ENCODE data around the gene STK31.

Gene STK31

GRCh38 chr7:23852988-23853387 is 143.0 kb downstream of the STK31 start:
- Histone ChIP-seq H3K9ac (ENCODE audit: low read length) (no peak overlapping the region), H3K4me3 (ENCODE audit: insufficient read depth in 1 of 2, low read depth in 1 of 2, low read length in 2 of 2) (no peak overlapping the region), H3K27ac (ENCODE audit: low read length, poor library complexity, severe bottlenecking) (no peak overlapping the region), H4K8ac (ENCODE audit: low read length) (no peak overlapping the region), H3K36me3 (ENCODE audit: control insufficient read depth in 1 of 2, insufficient read depth in 2 of 2, low read depth in 1 of 2, low read length in 2 of 2) (no peaks in the 10 kb centered on the region), H3K23ac (ENCODE audit: low read length in 2 of 2) (no peak overlapping the region), H3K79me1 (replicated peaks; ENCODE audit: low read length, poor library complexity, severe bottlenecking) (no peaks in the 10 kb centered on the region), H2AFZ (ENCODE audit: low read depth, low read length) (no peak overlapping the region), H2BK120ac (ENCODE audit: low read depth, low read length) (no peak overlapping the region), H3K18ac (ENCODE audit: low read depth in 1 of 2, low read length in 2 of 2) (no peak overlapping the region), H3K4me1 (ENCODE audit: control insufficient read depth, insufficient read depth, low read depth, low read length) (no peaks in the 10 kb centered on the region), H2BK5ac (ENCODE audit: low read depth, low read length, poor library complexity, severe bottlenecking) (no peak overlapping the region), H3K27me3 (ENCODE audit: control insufficient read depth in 1 of 2, insufficient read depth in 1 of 2, low read length in 2 of 2) (peaks cover 0 to 3% of the 10 kb centered on the region in 2 experiments), H3K4ac (ENCODE audit: low read depth in 1 of 2, low read length in 2 of 2) (no peak overlapping the region), H2BK12ac (ENCODE audit: low read length in 2 of 2) (no peak overlapping the region), H2BK15ac (ENCODE audit: low read depth, poor library complexity, severe bottlenecking) (no peak overlapping the region), H4K91ac (ENCODE audit: low read length) (no peak overlapping the region), H3K14ac (ENCODE audit: low read length in 2 of 2) (no peak overlapping the region), H3K4me2 (ENCODE audit: low read length, poor library complexity, severe bottlenecking) (no peak overlapping the region), H2AK5ac (ENCODE audit: low read length, severe bottlenecking) (no peak overlapping the region), H3K9me3 (ENCODE audit: control insufficient read depth, low read length) (no peaks in the 10 kb centered on the region)
- WGBS, result 78% methylated on average over 2 of the region's 2 CpGs
- no peak for DNase-seq

- Histone ChIP-seq H3K27me3 (ENCODE audit: control insufficient read depth in 1 of 2, insufficient read depth in 1 of 2, low read length in 2 of 2) (no peaks in the 10 kb centered on the region), H3K4me3 (ENCODE audit: insufficient read depth in 1 of 2, low read depth in 1 of 2, low read length in 2 of 2) (no peak overlapping the region), H4K8ac (ENCODE audit: low read length) (no peak overlapping the region), H3K9ac (ENCODE audit: low read length) (no peak overlapping the region), H2BK120ac (ENCODE audit: low read depth, low read length) (no peak overlapping the region), H2BK5ac (ENCODE audit: low read depth, low read length, poor library complexity, severe bottlenecking) (no peak overlapping the region), H3K9me3 (ENCODE audit: control insufficient read depth, low read length) (no peaks in the 10 kb centered on the region), H3K27ac (ENCODE audit: low read length, poor library complexity, severe bottlenecking) (no peak overlapping the region), H3K36me3 (ENCODE audit: control insufficient read depth in 1 of 2, insufficient read depth in 2 of 2, low read depth in 1 of 2, low read length in 2 of 2) (no peaks in the 10 kb centered on the region), H3K18ac (ENCODE audit: low read depth in 1 of 2, low read length in 2 of 2) (no peak overlapping the region), H2BK15ac (ENCODE audit: low read depth, poor library complexity, severe bottlenecking) (no peak overlapping the region), H2AK5ac (ENCODE audit: low read length, severe bottlenecking) (no peak overlapping the region), H3K79me1 (replicated peaks; ENCODE audit: low read length, poor library complexity, severe bottlenecking) (no peaks in the 10 kb centered on the region), H3K4me2 (ENCODE audit: low read length, poor library complexity, severe bottlenecking) (no peak overlapping the region), H4K91ac (ENCODE audit: low read length) (no peak overlapping the region), H2BK12ac (ENCODE audit: low read length in 2 of 2) (no peak overlapping the region), H2AFZ (ENCODE audit: low read depth, low read length) (no peak overlapping the region), H3K4ac (ENCODE audit: low read depth in 1 of 2, low read length in 2 of 2) (no peak overlapping the region), H3K23ac (ENCODE audit: low read length in 2 of 2) (no peak overlapping the region), H3K4me1 (ENCODE audit: control insufficient read depth, insufficient read depth, low read depth, low read length) (no peaks in the 10 kb centered on the region), H3K14ac (ENCODE audit: low read length in 2 of 2) (no peak overlapping the region)
- no CpG with 5 or more reads among the region's 1 CpG for WGBS
- peak; percentile 52 for DNase-seq
These were observed 153.3 kb downstream of the STK31 start for GRCh38 chr7:23863209-23863787.

GRCh38 chr7:23864973-23865372 is 155.0 kb downstream of the STK31 start:
- Histone ChIP-seq H2AK5ac (ENCODE audit: low read length, severe bottlenecking) (no peak overlapping the region), H3K9me3 (ENCODE audit: control insufficient read depth, low read length) (no peaks in the 10 kb centered on the region), H3K4ac (ENCODE audit: low read depth in 1 of 2, low read length in 2 of 2) (no peak overlapping the region), H3K27me3 (ENCODE audit: control insufficient read depth in 1 of 2, insufficient read depth in 1 of 2, low read length in 2 of 2) (no peaks in the 10 kb centered on the region), H3K18ac (ENCODE audit: low read depth in 1 of 2, low read length in 2 of 2) (no peak overlapping the region), H3K36me3 (ENCODE audit: control insufficient read depth in 1 of 2, insufficient read depth in 2 of 2, low read depth in 1 of 2, low read length in 2 of 2) (no peaks in the 10 kb centered on the region), H4K91ac (ENCODE audit: low read length) (no peak overlapping the region), H3K79me1 (replicated peaks; ENCODE audit: low read length, poor library complexity, severe bottlenecking) (no peaks in the 10 kb centered on the region), H2BK15ac (ENCODE audit: low read depth, poor library complexity, severe bottlenecking) (no peak overlapping the region), H2BK12ac (ENCODE audit: low read length in 2 of 2) (no peak overlapping the region), H3K14ac (ENCODE audit: low read length in 2 of 2) (no peak overlapping the region), H4K8ac (ENCODE audit: low read length) (no peak overlapping the region), H3K9ac (ENCODE audit: low read length) (peak overlapping the region; percentile 20), H3K4me3 (ENCODE audit: insufficient read depth in 1 of 2, low read depth in 1 of 2, low read length in 2 of 2) (no peak overlapping the region), H3K23ac (ENCODE audit: low read length in 2 of 2) (no peak overlapping the region), H3K4me2 (ENCODE audit: low read length, poor library complexity, severe bottlenecking) (no peak overlapping the region), H3K4me1 (ENCODE audit: control insufficient read depth, insufficient read depth, low read depth, low read length) (no peaks in the 10 kb centered on the region), H2BK5ac (ENCODE audit: low read depth, low read length, poor library complexity, severe bottlenecking) (no peak overlapping the region), H2BK120ac (ENCODE audit: low read depth, low read length) (no peak overlapping the region), H2AFZ (ENCODE audit: low read depth, low read length) (no peak overlapping the region), H3K27ac (ENCODE audit: low read length, poor library complexity, severe bottlenecking) (no peak overlapping the region)
- no CpG with 5 or more reads among the region's 3 CpGs for WGBS
- DNase-seq, result peak; percentile 18

DNA sequence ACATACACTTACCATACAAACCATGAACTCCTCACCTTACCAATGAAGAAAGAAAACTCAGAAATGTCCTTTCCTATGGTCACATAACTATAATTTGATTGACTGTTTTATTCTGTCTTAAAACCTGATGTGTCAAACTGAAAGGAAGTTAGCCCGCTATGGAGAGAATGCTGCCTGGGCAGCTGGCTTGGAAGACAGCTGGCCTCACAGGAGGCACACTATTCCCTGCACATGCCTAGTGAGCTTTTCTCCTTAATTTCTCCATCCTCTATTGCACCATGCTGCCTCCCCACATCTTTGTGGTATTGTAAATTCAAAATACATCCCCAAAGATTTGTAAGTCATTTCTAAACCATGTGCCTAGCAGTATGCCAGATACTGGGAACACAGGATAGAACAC is 163.3 kb downstream of the STK31 start:
- no peak overlapping the region for H3K23ac ChIP-seq (ENCODE audit: low read length in 2 of 2)
- H2BK120ac ChIP-seq (ENCODE audit: low read depth, low read length), result no peak overlapping the region
- H2BK15ac ChIP-seq (ENCODE audit: low read depth, poor library complexity, severe bottlenecking), result no peak overlapping the region
- no peaks in the 10 kb centered on the region for H3K27me3 ChIP-seq (ENCODE audit: control insufficient read depth in 1 of 2, insufficient read depth in 1 of 2, low read length in 2 of 2)
- WGBS, result 83% methylated on average over 1 of the region's 1 CpG
- no peak overlapping the region for H3K14ac ChIP-seq (ENCODE audit: low read length in 2 of 2)
- H3K4me1 ChIP-seq (ENCODE audit: control insufficient read depth, insufficient read depth, low read depth, low read length), result no peaks in the 10 kb centered on the region
- H2AK5ac ChIP-seq (ENCODE audit: low read length, severe bottlenecking), result no peak overlapping the region
- no peak overlapping the region for H2BK12ac ChIP-seq (ENCODE audit: low read length in 2 of 2)
- no peaks in the 10 kb centered on the region for H3K36me3 ChIP-seq (ENCODE audit: control insufficient read depth in 1 of 2, insufficient read depth in 2 of 2, low read depth in 1 of 2, low read length in 2 of 2)
- no peak overlapping the region for H3K4me2 ChIP-seq (ENCODE audit: low read length, poor library complexity, severe bottlenecking)
- no peak overlapping the region for H3K18ac ChIP-seq (ENCODE audit: low read depth in 1 of 2, low read length in 2 of 2)
- no peaks in the 10 kb centered on the region for H3K79me1 ChIP-seq (replicated peaks; ENCODE audit: low read length, poor library complexity, severe bottlenecking)
- no peak for DNase-seq
- H3K9me3 ChIP-seq (ENCODE audit: control insufficient read depth, low read length), result no peaks in the 10 kb centered on the region
- H3K27ac ChIP-seq (ENCODE audit: low read length, poor library complexity, severe bottlenecking), result no peak overlapping the region
- H4K91ac ChIP-seq (ENCODE audit: low read length), result no peak overlapping the region
- H2BK5ac ChIP-seq (ENCODE audit: low read depth, low read length, poor library complexity, severe bottlenecking), result no peak overlapping the region
- no peak overlapping the region for H2AFZ ChIP-seq (ENCODE audit: low read depth, low read length)
- H3K9ac ChIP-seq (ENCODE audit: low read length), result no peak overlapping the region
- no peak overlapping the region for H3K4me3 ChIP-seq (ENCODE audit: insufficient read depth in 1 of 2, low read depth in 1 of 2, low read length in 2 of 2)
- no peak overlapping the region for H4K8ac ChIP-seq (ENCODE audit: low read length)
- no peak overlapping the region for H3K4ac ChIP-seq (ENCODE audit: low read depth in 1 of 2, low read length in 2 of 2)
